RWPE2 (cell line): Measurements from ENCODE around the gene RNF115.

ENCODE experiments used
- ATAC-seq: fragments of 200-7000 bp; cut with Tn5 transposase; 3 replicates; pipeline ENCODE4 v1.9.1; 2021; ENCODE audit warnings: low read depth
- DNase-seq: peaks from one replicate; pipeline ENCODE4 v3.0.0-alpha.2; 2020; ENCODE audit warnings: low spot score
- H3K27ac ChIP-seq: fragments of 450-650 bp; 2 replicates; pipeline ENCODE4 v1.5.1; 2017; ENCODE audit warnings: mild to moderate bottlenecking; ENCODE audit not compliant: poor library complexity, severe bottlenecking
- H3K27me3 ChIP-seq: fragments of 250-450 bp; sonication (Bioruptor Pico); 2 replicates; pipeline ENCODE4 v1.5.1; 2021; ENCODE audit warnings: mild to moderate bottlenecking, moderate library complexity; ENCODE audit not compliant: insufficient read depth, poor library complexity, severe bottlenecking
- H3K36me3 ChIP-seq: fragments of 250-450 bp; sonication (Bioruptor Pico); 2 replicates; pipeline ENCODE4 v1.5.1; 2020; ENCODE audit warnings: low read depth, mild to moderate bottlenecking, moderate library complexity
- H3K4me1 ChIP-seq: fragments of 250-450 bp; sonication (Bioruptor Pico); 2 replicates; pipeline ENCODE4 v1.5.1; 2021; ENCODE audit warnings: mild to moderate bottlenecking, moderate library complexity; ENCODE audit not compliant: insufficient read depth, poor library complexity, severe bottlenecking
- H3K4me3 ChIP-seq: fragments of 250-450 bp; sonication (Bioruptor Pico); 2 replicates; pipeline ENCODE4 v1.5.1; 2021; ENCODE audit warnings: mild to moderate bottlenecking, moderate library complexity; ENCODE audit not compliant: severe bottlenecking
- H3K9me3 ChIP-seq: fragments of 250-450 bp; sonication (Bioruptor Pico); 2 replicates; pipeline ENCODE4 v1.5.1; 2021; ENCODE audit warnings: mild to moderate bottlenecking, moderate library complexity; ENCODE audit not compliant: severe bottlenecking
- CTCF ChIP-seq: fragments of 450-650 bp; IDR thresholded peaks from one replicate; pipeline ENCODE4 v1.5.1; 2017; ENCODE audit warnings: mild to moderate bottlenecking, moderate library complexity; ENCODE audit not compliant: poor library complexity, severe bottlenecking

Gene RNF115

DNA sequence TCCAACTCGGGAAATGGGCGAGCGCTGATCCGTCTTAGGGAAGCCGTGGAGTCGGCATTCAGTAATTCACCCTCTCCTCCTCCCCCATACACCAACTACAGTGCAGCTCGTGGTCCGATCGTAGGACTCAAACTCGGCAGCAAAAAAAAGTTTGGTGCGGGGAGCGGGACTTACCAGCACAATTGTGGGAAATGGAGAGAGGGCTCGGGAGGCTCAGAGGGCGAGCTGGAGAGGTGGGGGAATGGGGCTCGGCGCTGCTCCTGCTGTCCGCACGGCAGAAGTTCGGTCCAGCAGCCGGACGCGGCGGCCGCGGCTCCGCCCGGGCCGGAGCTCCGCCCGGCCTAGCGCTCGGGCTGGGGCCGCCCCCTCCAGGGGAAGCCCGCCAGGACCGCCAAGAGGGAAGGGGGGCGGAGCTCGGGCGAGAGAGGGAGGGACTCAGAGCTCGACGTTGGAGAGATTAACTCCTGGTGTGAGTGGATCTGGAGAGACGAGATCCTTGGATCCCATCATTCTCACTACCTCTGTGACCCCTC is 35.7 kb upstream of the RNF115 start:
- TF ChIP-seq CTCF, result no peak
- peak; percentile 88 for DNase-seq
- H3K27ac ChIP-seq, result peak overlapping the region; percentile 56
- H3K4me1 ChIP-seq, result no peaks in the 10 kb centered on the region
- no peaks in the 10 kb centered on the region for H3K27me3 ChIP-seq
- peaks cover 25% of the 10 kb centered on the region for H3K36me3 ChIP-seq
- peak; percentile 81 for ATAC-seq
- H3K4me3 ChIP-seq, result peak overlapping the region; percentile 81
- H3K9me3 ChIP-seq, result no peaks in the 10 kb centered on the region

DNA sequence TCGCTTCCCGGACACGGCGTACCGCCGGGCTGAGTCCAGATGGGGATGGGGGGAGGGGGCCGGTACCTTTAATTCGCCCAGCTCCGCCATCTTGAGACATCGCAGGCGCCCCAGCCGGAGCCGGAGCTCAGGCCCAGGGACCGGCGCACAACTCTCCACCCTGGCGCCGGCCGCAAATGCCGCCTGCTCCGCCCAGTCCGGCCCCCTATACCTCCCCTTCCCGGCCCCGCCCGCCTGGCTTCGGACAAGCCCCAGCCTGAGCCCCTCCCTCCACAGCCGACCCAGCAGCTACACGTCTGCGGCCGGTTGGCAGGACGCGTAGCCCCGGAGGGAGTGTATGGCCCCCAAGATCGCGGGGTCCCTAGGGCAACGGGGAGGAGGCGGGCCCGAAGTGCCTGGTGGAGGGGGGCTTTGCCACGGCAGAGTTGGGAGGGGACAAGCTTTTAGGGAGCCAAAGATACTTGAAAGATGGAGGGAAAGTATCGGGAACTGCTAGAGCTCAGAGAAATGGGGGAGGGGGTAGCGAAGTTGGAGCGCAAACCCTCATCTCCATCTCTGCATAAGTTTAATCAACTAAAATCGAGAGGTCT is 35.1 kb upstream of the RNF115 start, which contains the start of gene PIAS3:
Gene PIAS3, minus strand, starts transcription at position 181 of the 590 bp plus-strand sequence. Its CDS starts 91 bp downstream, at position 90.
- H3K27ac ChIP-seq, result peak within 1 kb of the TSS; percentile 56

GRCh38 chr1:145858238-145858900 is 34.5 kb upstream of the RNF115 start:
- peak overlapping the region; percentile 56 for H3K27ac ChIP-seq
- peaks cover 36% of the 10 kb centered on the region for H3K36me3 ChIP-seq
- no peaks in the 10 kb centered on the region for H3K9me3 ChIP-seq
- ATAC-seq, result peak; percentile 13
- H3K27me3 ChIP-seq, result no peaks in the 10 kb centered on the region
- no peaks in the 10 kb centered on the region for H3K4me1 ChIP-seq
- DNase-seq, result no peak
- peak overlapping the region; percentile 81 for H3K4me3 ChIP-seq
- TF ChIP-seq CTCF, result no peak

More for the DNA sequence above, 35.1 kb upstream of the RNF115 start, which contains the start of gene PIAS3:
- Histone ChIP-seq H3K27me3 (no peaks in the 10 kb centered on the region), H3K36me3 (peaks cover 31% of the 10 kb centered on the region), H3K9me3 (no peaks in the 10 kb centered on the region), H3K4me3 (peak within 1 kb of the TSS; percentile 81), H3K4me1 (no peaks in the 10 kb centered on the region)
- DNase-seq, result peak; percentile 97
- TF ChIP-seq CTCF, result no peak
- ATAC-seq, result peak; percentile 90

DNA sequence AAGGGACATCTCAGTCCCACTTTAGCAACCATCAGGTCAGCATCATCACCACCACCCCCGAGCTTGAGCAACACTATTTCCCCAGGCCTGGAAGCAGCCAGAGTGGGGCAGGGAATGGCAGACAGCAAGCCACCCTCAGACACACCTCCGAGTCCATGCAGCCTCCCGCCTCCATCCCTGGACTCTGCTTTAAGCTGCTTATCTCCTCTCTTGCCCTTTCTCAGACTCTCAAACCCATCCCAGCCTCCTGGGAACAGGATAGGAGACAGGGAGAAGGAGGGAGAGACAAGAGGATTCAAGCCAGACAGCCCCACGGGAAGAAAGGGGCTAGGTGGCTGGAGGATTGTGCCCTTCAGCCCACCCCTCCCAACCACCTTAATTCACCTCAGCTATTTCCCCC is 33.3 kb upstream of the RNF115 start:
- H3K4me1 ChIP-seq, result no peaks in the 10 kb centered on the region
- H3K27ac ChIP-seq, result no peak overlapping the region
- H3K9me3 ChIP-seq, result no peaks in the 10 kb centered on the region
- DNase-seq (no peak), ATAC-seq (no peak)
- peaks cover 43% of the 10 kb centered on the region for H3K36me3 ChIP-seq
- no peaks in the 10 kb centered on the region for H3K27me3 ChIP-seq
- TF ChIP-seq CTCF, result no peak
- H3K4me3 ChIP-seq, result no peak overlapping the region

DNA sequence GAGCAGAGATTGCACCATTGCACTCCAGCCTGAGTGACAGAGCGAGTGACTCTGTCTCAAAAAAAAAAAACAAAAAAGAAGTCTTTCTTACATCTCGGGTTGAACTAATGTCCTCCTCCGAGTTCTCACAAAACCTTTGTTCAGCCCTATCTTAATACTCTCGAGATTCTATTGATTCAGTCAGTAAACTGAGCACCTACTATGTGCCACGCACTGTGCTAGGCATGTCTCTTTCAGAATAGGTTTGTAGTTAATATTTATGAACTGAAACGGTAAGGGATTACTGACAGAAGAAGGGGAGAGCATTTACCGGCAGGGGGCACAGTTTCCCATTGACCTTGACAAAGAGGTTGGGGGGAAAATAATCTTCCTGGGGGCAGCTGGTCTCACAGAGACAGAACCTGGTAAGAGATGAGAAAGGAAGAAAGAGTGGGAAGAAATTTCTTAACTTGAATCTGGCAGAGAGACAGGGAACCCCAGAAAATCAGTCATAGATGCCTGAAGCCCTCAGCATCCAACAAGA is 31.6 kb upstream of the RNF115 start:
- H3K4me1 ChIP-seq, result no peaks in the 10 kb centered on the region
- no peak for ATAC-seq

More for the DNA sequence above, 31.6 kb upstream of the RNF115 start:
- no peak for TF ChIP-seq CTCF
- no peak overlapping the region for H3K27ac ChIP-seq
- no peaks in the 10 kb centered on the region for H3K9me3 ChIP-seq
- H3K36me3 ChIP-seq, result peaks cover 60% of the 10 kb centered on the region
- no peak for DNase-seq
- no peak overlapping the region for H3K4me3 ChIP-seq
- H3K27me3 ChIP-seq, result no peaks in the 10 kb centered on the region
